GM19467 (cell line): ENCODE measurements around the gene IRF2BPL.

ENCODE experiments used
- ATAC-seq: cut with Tn5 transposase; IDR thresholded peaks from one replicate; pipeline ENCODE4 v1.9.1; 2021; ENCODE audit warnings: mild to moderate bottlenecking, moderate library complexity; ENCODE audit not compliant: unreplicated experiment

The IRF2BPL gene

DNA sequence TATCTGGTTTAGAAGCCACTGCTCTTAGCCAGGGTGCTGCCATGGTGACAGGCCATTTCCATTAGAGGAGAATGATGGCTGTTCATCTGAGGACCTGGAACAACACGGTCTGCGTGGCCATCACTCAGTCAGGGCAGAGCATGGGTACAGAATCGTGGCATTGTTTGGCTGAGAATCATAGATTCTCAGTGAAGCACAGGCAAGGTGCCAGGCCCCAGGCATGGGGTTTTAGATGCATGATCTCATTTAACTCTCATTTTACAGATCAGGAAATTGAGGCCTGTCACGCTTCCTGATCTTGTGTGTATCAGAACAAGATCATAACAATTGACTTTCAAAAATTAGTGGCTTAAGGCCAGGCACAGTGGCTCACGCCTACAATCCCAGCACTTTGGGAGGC, 26.8 kb upstream of the IRF2BPL start:
- ATAC-seq: no peak

DNA sequence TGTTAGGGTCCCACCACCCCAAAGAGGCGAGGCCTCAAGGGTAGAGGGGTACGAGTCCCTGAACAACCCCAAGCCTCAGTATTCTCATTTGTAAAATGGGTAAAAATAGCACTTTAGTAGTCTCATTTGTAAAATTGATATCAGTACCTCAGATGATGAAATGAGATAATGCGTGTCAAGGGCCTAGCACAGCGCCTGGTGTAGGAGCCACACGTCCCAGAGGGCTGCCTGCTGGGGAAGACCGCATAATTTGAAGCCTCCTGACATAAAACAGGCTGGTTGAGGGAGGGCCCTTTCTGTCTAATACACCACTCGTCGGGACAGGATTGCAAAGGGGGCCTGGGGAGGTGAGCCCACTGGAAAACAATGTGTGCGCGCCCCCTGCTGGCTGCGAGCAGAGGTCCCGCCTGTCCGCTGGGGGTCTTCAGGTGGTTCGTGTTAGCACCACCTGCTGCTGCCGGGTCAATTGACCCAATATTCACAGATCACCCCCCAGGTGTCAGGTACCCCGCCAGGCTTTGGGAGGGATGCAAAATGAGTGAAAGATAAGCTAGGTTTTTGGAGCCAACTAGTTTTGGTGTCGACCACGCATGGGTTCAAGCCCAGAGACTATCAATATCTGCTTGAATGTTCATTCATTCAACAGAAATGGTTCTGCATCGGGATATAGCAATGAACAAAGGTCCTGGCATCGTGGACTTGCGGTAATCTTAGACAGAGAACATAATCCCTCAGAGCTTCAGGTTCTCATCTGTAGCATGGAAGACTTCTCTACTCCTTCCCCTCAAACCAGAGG, 24.7 kb upstream of the IRF2BPL start:
- ATAC-seq: peak; percentile 60

DNA sequence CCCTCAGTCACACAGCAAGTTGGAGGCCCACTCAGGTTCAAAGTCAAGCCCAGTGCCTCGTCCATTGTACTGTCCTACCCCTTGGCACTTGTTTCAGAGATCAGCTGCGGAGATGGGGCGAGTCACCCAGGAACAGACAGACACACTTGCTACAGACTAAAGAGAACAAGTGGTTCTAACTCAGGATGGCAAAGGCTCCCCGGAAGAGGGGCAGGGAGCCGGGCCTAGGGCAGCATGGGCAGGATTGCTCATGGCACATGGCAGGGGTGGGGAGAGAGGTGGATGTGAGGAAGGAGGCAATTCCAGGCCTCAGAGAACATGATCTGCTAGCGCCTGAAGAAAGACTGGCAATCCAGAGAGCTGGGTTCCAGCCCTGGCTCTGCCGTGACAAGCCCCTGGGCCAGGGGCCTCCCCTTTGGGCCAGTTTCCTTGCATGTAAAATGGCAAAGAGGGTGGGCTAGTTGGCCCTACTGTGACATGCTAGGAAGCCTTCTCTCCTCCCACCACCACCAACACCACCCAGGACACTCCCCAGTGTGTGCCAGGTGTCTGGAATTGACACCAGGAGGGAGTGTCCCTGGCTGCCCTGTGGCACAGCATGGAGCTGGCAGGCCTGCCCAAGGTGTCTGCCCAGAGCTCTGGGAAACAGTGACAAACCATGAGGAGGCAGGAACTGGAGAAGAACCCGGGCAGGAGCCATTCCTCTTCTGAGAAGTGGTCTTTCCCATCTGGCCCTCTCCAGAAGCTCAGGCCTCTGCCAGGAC, 24.0 kb upstream of the IRF2BPL start:
- no peak for ATAC-seq

DNA sequence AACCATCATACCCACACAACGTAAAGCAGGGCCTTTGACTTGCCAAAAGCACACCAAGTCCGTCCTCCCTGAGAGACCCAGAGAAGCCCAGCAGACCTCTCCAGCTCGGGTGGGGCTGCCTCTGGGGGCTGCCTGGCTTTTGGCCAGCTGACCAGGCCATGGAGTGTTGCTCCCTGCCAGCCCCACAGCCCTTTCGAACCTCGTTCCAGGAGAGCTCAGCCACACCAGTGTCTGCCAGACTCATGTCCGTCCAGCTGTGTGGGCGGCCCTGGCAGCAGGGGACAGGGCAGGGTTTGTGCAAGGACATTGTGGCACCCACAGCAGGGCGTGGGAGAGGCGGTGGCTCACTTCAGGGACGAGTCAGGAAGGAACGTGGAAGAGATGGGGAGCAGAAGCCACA, 22.6 kb upstream of the IRF2BPL start:
- no peak for ATAC-seq

DNA sequence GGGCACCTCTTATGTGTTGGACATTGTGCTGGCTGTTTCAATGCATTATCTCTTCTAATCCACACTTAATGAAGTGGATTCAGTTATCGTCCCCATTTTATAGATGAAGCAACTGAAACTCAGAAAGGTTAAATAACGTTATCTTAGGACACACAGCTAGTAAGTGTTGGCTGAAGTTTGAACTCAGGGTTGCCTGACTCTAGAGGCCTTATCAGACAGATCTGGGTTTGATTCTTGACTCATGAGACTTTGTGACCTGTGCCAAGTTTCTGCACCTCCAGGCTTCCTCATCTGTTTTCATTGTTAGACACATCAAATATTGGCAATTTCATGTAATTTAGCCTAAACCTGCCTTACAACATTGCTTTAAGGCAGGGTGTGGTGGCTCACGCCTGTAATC, 18.2 kb upstream of the IRF2BPL start:
- no peak for ATAC-seq

DNA sequence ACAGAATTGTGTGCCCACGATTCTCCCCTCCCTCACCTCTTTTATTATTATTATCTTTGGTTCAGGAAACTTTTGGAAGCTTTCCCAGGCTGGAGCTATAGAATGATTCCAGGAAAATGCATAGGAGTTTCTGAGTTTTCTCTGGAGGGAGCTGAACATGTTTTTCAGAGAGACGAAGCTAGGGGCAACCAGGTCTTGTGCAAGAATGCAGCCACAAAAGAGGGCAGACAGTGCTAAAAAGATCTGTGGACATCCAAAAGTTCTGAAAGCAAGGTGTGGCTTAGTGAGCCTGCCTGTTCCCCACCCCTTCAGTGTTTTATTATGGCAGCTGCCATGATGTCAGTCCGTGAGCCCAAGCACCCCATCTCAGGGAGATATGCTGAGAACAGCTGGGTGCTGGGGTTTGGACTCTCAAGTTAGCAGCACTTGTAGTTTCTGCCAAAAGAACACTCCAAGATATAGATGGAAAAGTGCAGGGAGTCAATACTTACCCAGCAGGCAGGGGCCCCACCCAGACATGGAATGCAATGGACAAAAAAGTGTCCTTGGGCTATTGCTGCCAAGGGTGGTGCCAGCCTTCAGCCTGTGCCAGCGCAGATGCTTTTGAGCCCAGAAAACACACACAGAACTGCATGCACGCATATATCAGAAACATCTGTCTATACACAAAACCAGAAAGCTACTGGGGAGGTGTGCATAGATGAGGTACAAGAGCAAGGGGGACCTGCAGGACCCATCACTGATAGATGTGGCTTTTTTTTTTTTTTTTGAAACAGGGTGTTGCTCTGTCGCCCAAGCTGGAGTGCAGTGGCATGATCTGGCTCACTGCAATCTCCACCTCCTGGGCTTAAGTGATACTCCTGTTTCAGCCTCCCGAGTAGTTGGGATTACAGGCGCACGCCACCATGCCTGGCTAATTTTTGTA, 17.0 kb upstream of the IRF2BPL start:
- ATAC-seq: no peak

DNA sequence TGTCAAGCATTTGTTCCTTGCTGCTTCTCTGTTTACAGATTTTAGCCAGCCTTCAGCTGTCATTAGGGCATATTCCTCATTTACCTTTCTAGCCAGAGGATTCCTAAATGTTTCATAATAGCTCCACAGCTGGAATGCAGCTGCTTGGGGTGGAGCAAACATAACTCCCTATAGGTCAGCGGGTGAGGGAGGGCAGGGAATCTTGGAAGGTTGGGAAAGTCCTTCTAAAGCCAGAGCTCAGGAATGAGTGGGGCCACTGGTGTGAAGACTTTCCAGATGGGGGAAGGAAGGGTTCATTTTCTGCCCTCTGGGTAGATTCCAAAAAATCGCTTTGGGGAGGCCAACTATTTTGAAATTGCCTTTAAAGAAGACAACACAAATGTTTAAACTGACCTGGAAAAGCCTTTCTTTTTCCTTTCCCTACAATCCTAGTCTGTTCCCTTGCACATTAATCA, 16.3 kb upstream of the IRF2BPL start:
- ATAC-seq: no peak

DNA sequence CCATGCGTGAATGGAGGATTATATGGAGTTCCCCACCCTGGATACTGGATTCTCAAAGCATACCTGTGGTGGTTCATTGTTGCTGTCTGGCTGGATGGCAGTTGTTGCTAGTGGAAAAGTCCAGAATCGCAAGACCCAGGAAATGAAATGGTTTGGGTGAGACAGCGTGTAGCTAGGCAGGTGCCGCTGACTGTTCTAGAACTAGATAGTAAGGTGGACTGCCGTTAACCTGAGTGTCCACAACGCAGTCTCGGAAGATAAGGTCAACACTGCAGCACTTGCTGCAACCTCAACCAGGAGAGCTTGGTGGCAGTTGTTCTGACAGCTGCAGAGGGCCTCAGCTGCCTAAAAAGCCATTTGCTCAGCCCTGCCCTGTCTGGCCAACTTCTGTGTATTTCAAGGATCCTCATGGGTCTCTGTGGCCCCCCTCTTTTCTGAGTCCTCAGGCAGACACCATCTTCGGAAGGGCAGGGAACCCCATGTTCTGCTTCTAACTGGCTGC, 15.5 kb upstream of the IRF2BPL start:
- ATAC-seq: no peak

DNA sequence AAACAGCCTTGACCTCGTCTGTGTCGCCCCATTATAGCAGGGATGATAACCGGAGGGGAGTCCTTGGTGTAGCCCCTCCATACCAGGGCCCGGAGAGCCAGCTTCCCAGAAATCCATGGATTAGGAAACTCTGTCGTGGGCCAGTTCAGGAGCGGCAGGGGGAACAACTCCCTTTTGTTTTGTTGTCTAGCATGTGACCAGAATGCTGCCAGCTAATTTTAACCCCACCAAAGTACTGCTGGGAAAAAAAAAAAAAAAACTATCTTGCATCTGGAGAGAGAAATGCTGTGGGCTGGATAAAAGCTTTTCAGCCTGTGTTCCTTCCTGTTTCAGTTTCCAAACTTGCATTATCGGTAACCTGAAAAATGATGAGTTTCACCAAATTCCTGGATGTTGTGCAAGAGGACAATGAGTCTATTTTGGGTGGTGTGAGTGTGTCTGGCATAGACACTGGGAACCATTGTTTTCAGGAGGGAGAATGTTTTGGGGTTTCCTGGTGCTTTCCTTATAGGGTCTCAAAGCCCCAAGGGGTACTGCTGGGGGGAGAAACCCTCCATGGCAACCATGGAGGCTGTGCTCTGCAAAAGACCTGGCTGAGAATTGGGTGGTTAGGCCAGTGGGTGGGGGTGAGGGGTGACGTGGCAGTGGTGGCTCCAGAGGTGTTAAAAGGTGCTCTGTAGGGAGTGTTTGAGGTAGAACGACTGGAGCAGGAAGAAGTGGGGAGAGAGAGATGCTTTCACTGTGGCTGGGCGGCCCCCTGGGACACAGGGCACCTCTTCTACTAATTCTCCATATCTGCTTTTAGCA, 14.9 kb upstream of the IRF2BPL start:
- no peak for ATAC-seq

DNA sequence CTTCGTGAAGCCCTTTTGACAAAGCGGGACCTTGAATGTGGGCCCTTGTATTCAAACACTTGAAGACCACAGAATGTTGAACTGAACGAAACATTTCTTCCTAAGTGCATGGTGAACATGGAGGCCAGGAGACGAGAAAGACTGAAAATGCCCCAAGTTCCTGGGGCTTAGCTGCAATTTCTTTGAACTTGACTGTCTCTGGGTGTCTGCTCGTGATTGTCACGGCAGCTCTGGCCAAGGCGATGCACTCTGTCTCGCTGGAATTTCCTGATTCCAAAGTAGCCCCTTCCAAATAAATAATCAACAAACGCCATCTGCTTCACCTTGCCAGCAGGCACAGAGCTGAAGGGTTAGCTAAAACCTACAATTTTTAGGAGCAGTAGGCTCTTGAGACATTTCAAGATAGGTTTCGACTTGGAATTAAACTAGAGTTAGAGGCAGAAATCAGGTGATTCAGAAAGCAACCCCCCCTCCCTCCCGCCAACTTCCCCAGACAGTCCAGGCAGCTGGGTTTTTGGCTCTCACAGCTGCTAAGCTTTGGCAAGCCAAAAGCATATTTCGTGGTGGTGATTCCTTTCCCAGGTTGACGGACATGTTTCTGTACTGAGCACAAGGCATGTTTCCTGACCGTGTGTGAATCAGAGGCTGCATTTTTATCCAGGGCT, 13.5 kb upstream of the IRF2BPL start:
- ATAC-seq: no peak

DNA sequence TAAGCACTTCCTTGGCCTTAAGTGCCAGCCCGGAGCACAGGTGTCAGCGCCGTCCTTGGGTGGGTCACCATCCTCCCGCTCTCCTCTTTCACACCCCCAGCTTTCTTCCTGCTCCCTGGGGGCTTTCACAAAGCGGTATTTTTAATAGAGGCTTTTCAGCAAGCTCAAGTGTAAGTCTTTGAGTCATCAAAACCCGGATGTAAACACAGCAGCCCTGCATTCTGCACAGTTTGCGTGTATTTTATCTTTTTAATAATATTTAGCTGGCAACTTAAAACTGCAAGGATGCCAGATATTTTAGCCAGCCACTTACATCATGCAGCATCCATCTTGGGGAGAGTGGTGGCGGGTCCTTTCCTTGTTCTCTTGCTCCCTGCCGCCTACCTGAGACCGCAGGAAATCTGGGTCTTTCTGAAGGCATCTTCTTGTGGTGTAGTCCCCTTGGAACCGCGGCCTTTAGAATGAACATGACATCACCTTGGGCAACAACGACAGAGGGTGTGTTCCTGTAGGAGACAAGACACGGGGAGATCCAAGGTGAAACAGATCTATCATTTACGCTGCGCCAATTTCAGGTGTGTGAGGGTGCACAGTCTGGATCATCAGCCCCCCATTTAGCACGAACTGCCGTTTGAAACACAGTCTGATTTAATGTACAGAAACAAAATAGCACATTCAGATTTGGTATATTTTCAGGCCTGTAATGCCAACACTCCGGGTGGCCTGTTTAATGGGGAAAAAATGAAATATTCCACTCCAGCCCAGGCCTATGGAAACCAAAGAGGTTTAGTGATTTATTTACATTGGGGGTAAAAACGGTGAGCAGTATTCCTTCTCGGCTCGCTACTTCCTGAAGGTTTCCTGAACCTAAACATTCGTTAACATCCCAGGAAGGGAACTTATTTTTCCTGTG, 12.5 kb upstream of the IRF2BPL start:
- ATAC-seq: peak; percentile 19

DNA sequence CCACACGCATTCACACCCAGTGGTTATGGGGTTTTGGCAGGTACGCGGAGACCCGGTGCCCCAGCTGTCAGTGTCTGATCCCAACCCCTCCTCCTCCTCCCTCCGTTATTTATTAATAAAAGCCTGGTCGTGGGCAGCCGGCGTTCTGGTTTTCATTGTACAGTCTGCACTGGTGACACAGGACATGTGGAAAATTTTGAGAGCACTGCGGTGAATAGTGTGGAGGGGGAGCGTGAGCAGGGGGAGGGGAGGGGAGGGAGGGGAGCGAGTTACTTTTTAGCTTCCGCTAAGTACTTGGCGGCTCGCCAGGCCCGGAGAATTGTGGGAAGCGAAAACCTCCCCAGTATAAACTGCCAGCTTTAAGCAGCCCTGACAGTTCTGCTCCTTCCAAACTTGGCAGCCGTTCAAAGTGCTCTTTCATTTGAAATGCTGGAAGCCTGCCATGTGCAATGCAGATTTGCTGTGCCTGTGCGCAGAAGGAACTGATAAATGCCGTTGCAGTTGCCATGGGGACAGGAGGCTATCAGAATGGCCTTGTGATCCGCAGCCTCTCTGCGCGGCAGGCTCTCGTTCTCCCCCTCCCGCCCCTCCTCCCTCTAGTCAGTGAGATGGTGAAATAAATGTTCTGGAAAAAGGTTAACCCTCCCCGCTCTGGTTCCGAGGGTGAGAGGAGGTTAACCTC, 11.7 kb upstream of the IRF2BPL start:
- ATAC-seq: peak; percentile 44

DNA sequence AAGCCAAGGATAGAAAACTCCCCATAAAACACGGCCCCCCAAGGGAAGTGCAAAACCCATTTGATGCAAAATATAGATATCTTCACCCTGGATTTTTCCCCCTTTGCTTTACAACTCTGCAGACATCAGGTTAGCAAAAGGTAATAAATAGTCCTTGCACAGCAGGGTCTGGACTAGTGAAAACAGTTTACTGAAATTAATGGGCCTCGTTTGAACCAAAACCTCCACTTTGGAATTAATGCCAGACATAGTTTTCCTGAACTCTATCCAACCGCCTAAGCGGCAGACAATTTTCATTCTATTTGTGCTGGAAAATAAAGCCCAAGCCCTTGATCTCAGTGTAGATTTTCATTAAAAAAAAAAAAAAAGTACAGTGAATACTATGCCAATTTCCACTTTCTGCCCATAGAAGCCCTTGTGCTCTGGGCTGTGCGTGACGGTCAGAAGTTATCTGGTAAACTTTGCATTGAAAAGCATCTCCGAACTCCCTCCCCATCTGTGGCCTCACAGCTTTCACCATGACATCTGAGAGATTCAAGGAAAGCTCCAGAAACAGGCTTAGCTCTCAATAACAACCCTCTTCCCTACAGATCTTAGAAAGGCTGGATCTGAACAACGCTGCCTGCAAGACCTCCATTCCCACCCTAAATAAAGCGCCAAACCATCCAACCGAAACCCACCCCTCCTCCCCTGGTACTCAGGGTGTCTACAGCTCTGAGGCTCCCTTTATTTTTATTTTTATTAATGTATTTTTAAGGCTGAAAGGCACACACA, 11.0 kb upstream of the IRF2BPL start:
- no peak for ATAC-seq

DNA sequence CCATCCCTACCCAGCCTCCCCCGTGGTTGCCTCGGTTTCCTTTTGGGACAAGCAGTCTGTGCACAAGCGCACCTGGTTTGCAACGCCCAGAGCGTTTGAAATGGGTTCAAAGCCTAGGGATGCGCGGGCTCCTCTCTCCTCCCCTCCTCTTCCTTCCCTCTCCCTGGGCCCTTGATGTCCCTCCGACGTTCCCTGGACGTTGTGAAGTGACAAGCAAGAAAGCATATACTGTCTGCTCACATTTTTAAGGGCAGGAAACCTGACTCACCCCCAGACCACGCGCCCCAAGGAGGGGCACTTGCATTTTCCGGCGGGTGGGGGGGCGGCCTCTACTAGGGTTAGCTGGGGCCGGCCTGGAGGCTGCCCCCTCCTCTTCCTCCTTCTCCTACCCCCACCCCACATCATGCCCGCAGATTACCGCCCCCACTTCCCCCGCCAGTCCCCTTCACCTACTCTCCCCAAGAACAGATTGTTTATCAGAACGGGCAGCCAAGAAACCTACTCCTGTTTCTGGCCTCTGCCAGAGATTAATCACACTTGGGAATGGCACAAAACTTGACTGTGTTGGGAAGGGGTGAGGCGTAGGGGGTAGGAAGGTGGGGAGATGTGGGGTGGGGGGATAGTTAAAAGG, 9.5 kb upstream of the IRF2BPL start:
- no peak for ATAC-seq

DNA sequence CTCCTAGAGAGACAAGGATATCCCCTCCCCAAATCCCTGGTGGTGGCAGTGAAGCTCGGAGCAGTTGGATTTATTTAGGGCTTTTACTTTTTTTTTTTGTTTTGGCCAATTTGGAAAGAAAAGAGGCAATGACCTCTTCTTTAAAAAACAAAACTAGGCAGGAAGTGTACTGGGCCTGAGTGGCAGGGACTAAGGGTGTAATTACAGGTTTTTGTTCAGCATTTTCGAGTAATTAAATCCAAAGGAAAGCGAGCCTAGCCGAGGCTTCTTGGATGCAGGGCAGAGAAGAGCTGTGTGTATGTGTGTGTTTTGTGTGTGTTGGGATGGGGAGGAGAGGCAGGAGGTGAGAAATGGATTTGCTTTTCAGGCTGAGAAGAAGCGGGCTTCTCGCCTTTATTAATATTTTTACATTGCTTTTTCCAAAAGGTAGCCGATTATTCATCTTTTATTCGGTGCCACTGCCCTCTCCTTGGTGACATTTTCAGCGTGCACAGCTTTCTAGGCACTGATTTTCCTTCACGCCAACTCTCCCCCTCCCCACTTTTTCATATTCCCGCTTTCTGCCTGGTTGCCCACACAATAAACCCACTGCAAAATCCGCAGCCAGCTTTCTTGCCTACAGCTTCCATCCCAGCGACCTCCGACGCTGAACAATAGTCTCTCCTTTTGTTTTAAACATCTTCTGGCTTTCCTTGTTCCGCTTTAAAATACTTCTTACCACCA, 8.9 kb upstream of the IRF2BPL start:
- no peak for ATAC-seq
